Measurements from ENCODE around the gene TNFSF8. TPM values are rescaled to one million over a fixed set of nuclear protein-coding genes. Genes with fewer than 3 reads are reported as not detected.

Gene TNFSF8
- total and polyA plus RNA-seq, 2 of the 8 experiments (the other 6 are each of a cell fraction or from before 2014, with no cell fraction given) = not detected

GRCh38 chr9:114906922-114907571 is 23.3 kb downstream of the TNFSF8 start (continued):
- TF ChIP-seq, protein P1, sequence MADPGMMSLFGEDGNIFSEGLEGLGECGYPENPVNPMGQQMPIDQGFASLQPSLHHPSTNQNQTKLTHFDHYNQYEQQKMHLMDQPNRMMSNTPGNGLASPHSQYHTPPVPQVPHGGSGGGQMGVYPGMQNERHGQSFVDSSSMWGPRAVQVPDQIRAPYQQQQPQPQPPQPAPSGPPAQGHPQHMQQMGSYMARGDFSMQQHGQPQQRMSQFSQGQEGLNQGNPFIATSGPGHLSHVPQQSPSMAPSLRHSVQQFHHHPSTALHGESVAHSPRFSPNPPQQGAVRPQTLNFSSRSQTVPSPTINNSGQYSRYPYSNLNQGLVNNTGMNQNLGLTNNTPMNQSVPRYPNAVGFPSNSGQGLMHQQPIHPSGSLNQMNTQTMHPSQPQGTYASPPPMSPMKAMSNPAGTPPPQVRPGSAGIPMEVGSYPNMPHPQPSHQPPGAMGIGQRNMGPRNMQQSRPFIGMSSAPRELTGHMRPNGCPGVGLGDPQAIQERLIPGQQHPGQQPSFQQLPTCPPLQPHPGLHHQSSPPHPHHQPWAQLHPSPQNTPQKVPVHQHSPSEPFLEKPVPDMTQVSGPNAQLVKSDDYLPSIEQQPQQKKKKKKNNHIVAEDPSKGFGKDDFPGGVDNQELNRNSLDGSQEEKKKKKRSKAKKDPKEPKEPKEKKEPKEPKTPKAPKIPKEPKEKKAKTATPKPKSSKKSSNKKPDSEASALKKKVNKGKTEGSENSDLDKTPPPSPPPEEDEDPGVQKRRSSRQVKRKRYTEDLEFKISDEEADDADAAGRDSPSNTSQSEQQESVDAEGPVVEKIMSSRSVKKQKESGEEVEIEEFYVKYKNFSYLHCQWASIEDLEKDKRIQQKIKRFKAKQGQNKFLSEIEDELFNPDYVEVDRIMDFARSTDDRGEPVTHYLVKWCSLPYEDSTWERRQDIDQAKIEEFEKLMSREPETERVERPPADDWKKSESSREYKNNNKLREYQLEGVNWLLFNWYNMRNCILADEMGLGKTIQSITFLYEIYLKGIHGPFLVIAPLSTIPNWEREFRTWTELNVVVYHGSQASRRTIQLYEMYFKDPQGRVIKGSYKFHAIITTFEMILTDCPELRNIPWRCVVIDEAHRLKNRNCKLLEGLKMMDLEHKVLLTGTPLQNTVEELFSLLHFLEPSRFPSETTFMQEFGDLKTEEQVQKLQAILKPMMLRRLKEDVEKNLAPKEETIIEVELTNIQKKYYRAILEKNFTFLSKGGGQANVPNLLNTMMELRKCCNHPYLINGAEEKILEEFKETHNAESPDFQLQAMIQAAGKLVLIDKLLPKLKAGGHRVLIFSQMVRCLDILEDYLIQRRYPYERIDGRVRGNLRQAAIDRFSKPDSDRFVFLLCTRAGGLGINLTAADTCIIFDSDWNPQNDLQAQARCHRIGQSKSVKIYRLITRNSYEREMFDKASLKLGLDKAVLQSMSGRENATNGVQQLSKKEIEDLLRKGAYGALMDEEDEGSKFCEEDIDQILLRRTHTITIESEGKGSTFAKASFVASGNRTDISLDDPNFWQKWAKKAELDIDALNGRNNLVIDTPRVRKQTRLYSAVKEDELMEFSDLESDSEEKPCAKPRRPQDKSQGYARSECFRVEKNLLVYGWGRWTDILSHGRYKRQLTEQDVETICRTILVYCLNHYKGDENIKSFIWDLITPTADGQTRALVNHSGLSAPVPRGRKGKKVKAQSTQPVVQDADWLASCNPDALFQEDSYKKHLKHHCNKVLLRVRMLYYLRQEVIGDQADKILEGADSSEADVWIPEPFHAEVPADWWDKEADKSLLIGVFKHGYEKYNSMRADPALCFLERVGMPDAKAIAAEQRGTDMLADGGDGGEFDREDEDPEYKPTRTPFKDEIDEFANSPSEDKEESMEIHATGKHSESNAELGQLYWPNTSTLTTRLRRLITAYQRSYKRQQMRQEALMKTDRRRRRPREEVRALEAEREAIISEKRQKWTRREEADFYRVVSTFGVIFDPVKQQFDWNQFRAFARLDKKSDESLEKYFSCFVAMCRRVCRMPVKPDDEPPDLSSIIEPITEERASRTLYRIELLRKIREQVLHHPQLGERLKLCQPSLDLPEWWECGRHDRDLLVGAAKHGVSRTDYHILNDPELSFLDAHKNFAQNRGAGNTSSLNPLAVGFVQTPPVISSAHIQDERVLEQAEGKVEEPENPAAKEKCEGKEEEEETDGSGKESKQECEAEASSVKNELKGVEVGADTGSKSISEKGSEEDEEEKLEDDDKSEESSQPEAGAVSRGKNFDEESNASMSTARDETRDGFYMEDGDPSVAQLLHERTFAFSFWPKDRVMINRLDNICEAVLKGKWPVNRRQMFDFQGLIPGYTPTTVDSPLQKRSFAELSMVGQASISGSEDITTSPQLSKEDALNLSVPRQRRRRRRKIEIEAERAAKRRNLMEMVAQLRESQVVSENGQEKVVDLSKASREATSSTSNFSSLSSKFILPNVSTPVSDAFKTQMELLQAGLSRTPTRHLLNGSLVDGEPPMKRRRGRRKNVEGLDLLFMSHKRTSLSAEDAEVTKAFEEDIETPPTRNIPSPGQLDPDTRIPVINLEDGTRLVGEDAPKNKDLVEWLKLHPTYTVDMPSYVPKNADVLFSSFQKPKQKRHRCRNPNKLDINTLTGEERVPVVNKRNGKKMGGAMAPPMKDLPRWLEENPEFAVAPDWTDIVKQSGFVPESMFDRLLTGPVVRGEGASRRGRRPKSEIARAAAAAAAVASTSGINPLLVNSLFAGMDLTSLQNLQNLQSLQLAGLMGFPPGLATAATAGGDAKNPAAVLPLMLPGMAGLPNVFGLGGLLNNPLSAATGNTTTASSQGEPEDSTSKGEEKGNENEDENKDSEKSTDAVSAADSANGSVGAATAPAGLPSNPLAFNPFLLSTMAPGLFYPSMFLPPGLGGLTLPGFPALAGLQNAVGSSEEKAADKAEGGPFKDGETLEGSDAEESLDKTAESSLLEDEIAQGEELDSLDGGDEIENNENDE (IDR thresholded peaks at IDR 0.05; ENCODE audit: insufficient replicate concordance, low read length) = no peak
- no peak for TF ChIP-seq SP2 (IDR thresholded peaks at IDR 0.05; ENCODE audit: low read length)
- no peak for TF ChIP-seq KDM5A (IDR thresholded peaks at IDR 0.05; ENCODE audit: low read length)
- TF ChIP-seq KDM4A (IDR thresholded peaks at IDR 0.05; ENCODE audit: low read depth, low read length, severe bottlenecking) = no peak
- peak in 1 of 2 experiments; percentile 13; a peak in 1 of 3 replicates for TF ChIP-seq EP300 (IDR thresholded peaks at IDR 0.05; ENCODE audit: borderline replicate concordance in 1 of 2, low read depth in 2 of 2, low read length in 2 of 2)
- no peak for TF ChIP-seq EZH2 (IDR thresholded peaks at IDR 0.05; ENCODE audit: low read depth, low read length, severe bottlenecking)
- TF ChIP-seq PHF8 (conservative IDR thresholded peaks at IDR 0.05; ENCODE audit: low read depth, low read length) = no peak

Data from H1 (cell line).